HepG2 (cell line): ENCODE measurements around the gene ITPK1. TPM values are rescaled to one million over a fixed set of nuclear protein-coding genes. Genes with fewer than 3 reads are reported as not detected.

Experiments used
- CBX1 ChIP-seq: IDR thresholded peaks from one replicate; pipeline ENCODE4 v1.6.1; 2016; ENCODE audit warnings: antibody characterized with exemption, low read depth
- GTF2F1 ChIP-seq: fragments of 150-350 bp; IDR thresholded peaks from 2 replicates; pipeline ENCODE4 v1.6.1; 2014; ENCODE audit warnings: low read length
- KLF11 ChIP-seq: IDR thresholded peaks from 2 replicates; pipeline ENCODE4 v1.6.1; 2016; ENCODE audit warnings: missing compliant biosample characterization
- MIXL1 ChIP-seq: IDR thresholded peaks from 2 replicates; pipeline ENCODE4 v1.6.1; 2016
- NR2C2 ChIP-seq: sonication (generic); formaldehyde crosslinking; IDR thresholded peaks from 2 replicates; pipeline ENCODE4 v1.4.0; 2020; ENCODE audit warnings: missing genetic modification reagents, mild to moderate bottlenecking, moderate library complexity, borderline replicate concordance
- NR2F6 ChIP-seq, 2 experiments: IDR thresholded peaks; 2 replicates each; pipeline ENCODE4 v1.6.1; 2016; ENCODE audit warnings: antibody characterized with exemption in 1 of 2, mild to moderate bottlenecking in 1 of 2
- ONECUT2 ChIP-seq: sonication (generic); formaldehyde crosslinking; IDR thresholded peaks from 2 replicates; pipeline ENCODE4 v1.4.0; 2020; ENCODE audit warnings: missing genetic modification reagents
- PPARG ChIP-seq: conservative IDR thresholded peaks from 2 replicates; pipeline ENCODE4 v1.6.1; 2016; ENCODE audit warnings: missing biosample characterization, missing genetic modification reagents
- RCOR2 ChIP-seq: IDR thresholded peaks from 2 replicates; pipeline ENCODE4 v1.6.1; 2016; ENCODE audit warnings: missing biosample characterization, missing genetic modification reagents
- SMC3 ChIP-seq: IDR thresholded peaks from 2 replicates; pipeline ENCODE4 v1.6.1; 2011; ENCODE audit warnings: low read length, improper control_type of control experiment
- TAF1 ChIP-seq: sonication (generic); formaldehyde crosslinking; IDR thresholded peaks from 2 replicates; pipeline ENCODE4 v1.4.0; 2020; ENCODE audit warnings: missing genetic modification reagents
- TFAP4 ChIP-seq: sonication (generic); IDR thresholded peaks from 2 replicates; pipeline ENCODE4 v1.6.1; 2016; ENCODE audit warnings: low read depth, borderline replicate concordance
- TOPORS ChIP-seq: sonication (generic); formaldehyde crosslinking; IDR thresholded peaks from 2 replicates; pipeline ENCODE4 v1.8.0; 2023; ENCODE audit warnings: mild to moderate bottlenecking, missing genetic modification reagents
- TRIM24 ChIP-seq: sonication (generic); formaldehyde crosslinking; IDR thresholded peaks from 2 replicates; pipeline ENCODE4 v1.8.0; 2022; ENCODE audit warnings: mild to moderate bottlenecking, missing genetic modification reagents
- ZBTB42 ChIP-seq: sonication (generic); formaldehyde crosslinking; IDR thresholded peaks from 2 replicates; pipeline ENCODE4 v1.5.0; 2020; ENCODE audit warnings: mild to moderate bottlenecking, missing genetic modification reagents
- ZNF207 ChIP-seq: fragments of 450-650 bp; IDR thresholded peaks from 2 replicates; pipeline ENCODE4 v1.6.1; 2016; ENCODE audit warnings: antibody characterized with exemption, borderline replicate concordance
- ZNF614 ChIP-seq: IDR thresholded peaks from 2 replicates; pipeline ENCODE4 v1.6.1; 2018; ENCODE audit warnings: missing biosample characterization, missing genetic modification reagents, inconsistent platforms, borderline replicate concordance
- ZNF737 ChIP-seq: sonication (generic); formaldehyde crosslinking; IDR thresholded peaks from 2 replicates; pipeline ENCODE4 v1.5.0; 2020; ENCODE audit warnings: missing genetic modification reagents, mild to moderate bottlenecking, borderline replicate concordance
- polyA plus RNA-seq, 8 experiments: library from polyadenylated mRNA; depleted of rRNA in 3 of 8; stranded (reverse) in 7 of 8; unstranded in 1 of 8; fragments of >200 nt; fragmentation: Illumina TruSeq in 4 of 8; extraction: Trizol in 4 of 8; gene quantifications; 2 replicates each; pipeline versions ENCODE4 v1.2.1 to v1.2.3, GENCODE V29; 2011 to 2016; ENCODE audit warnings: low read depth in 4 of 8, missing spikeins in 1 of 8, mixed read lengths in 1 of 8; ENCODE audit not compliant: insufficient read depth in 1 of 8
- total RNA-seq, 5 experiments: library from RNA; depleted of rRNA; stranded (reverse); fragments of >200 nt; fragmentation: Illumina TruSeq; extraction: Trizol; gene quantifications; 2 replicates each; pipeline ENCODE4 v1.2.3, GENCODE V29; 2016; ENCODE audit warnings: low read depth in 1 of 5
- TF ChIP-seq, protein P1 (sequence below): IDR thresholded peaks from 2 replicates; pipeline ENCODE4 v1.6.1; 2016
- TF ChIP-seq, protein P2 (sequence below): sonication (generic); formaldehyde crosslinking; IDR thresholded peaks from 2 replicates; pipeline ENCODE4 v1.4.0; 2020; ENCODE audit warnings: mild to moderate bottlenecking, missing genetic modification reagents

The ITPK1 gene
- total and polyA plus RNA-seq, 2 of the 13 experiments (the other 11 are each of a cell fraction or from before 2014, with no cell fraction given), result 20.5 to 47.5 TPM

DNA sequence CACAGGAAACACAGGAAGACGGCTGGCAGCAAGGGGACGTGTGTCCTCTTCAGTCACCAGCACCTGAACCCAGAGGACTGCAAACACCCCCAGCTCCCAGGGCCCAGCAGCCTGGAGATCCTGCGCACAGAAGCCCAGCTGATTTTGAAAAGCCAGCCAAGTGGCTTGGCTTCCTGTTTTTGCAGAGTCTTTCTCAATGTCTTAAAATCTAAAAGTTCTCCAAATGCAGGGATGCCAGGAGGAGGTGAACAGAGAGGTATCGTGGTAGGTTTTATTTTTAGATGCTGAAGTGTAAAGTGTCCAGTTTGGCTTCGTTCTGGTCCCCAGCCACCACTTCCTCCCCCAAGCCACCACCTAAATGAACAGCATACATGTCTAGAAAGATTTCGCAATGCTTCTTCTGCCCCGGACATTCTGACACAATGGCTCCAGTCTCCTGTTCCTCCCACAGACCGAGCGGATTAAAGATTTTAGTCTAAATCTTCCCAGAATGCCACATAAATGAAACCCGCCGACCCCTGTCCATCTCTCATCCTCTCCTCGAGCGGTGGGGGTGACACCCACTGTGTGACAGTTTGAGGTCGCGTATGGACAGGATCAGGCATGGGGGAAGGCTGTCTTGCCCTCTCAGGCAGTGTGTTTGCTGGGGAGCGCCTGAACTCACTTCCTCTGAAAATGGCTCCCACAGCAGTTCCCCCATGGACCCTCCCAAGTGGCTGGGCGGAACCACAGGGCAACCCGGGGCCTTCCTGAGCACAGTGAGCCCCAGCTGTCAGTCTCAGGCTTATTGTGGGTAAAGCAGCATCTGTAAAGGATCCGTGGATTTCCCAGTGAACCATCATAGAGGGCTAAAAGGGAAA is 41.6 kb downstream of the ITPK1 start (continued):
- TF ChIP-seq, protein P1, sequence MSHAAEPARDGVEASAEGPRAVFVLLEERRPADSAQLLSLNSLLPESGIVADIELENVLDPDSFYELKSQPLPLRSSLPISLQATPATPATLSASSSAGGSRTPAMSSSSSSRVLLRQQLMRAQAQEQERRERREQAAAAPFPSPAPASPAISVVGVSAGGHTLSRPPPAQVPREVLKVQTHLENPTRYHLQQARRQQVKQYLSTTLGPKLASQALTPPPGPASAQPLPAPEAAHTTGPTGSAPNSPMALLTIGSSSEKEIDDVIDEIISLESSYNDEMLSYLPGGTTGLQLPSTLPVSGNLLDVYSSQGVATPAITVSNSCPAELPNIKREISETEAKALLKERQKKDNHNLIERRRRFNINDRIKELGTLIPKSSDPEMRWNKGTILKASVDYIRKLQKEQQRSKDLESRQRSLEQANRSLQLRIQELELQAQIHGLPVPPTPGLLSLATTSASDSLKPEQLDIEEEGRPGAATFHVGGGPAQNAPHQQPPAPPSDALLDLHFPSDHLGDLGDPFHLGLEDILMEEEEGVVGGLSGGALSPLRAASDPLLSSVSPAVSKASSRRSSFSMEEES (CRISPR knock-in tag), result no peak
- TF ChIP-seq TOPORS (CRISPR knock-in tag) (no peak), ZNF614 (CRISPR knock-in tag) (0 out of 2 replicates have a peak, but pooled peaks have one; percentile 26), ZNF207 (no peak), RCOR2 (no peak), NR2C2 (CRISPR knock-in tag) (no peak), TFAP4 (peak; percentile 34; the same call in 1 of the 2 replicates), ZBTB42 (CRISPR knock-in tag) (no peak), KLF11 (CRISPR knock-in tag) (no peak), MIXL1 (CRISPR knock-in tag) (no peak), GTF2F1 (no peak), CBX1 (no peak), ZNF737 (CRISPR knock-in tag) (no peak), NR2F6 (IDR thresholded peaks at IDR 0.05) (no peak), NR2F6 (CRISPR knock-in tag; IDR thresholded peaks at IDR 0.05) (peak; percentile 37; the same call in 1 of the 2 replicates), TRIM24 (CRISPR knock-in tag) (no peak), ONECUT2 (no peak), TAF1 (CRISPR knock-in tag) (no peak), SMC3 (peak; percentile 15; the same call in 1 of the 2 replicates), PPARG (CRISPR knock-in tag) (0 out of 2 replicates have a peak, but pooled peaks have one; percentile 16)
- TF ChIP-seq, protein P2, sequence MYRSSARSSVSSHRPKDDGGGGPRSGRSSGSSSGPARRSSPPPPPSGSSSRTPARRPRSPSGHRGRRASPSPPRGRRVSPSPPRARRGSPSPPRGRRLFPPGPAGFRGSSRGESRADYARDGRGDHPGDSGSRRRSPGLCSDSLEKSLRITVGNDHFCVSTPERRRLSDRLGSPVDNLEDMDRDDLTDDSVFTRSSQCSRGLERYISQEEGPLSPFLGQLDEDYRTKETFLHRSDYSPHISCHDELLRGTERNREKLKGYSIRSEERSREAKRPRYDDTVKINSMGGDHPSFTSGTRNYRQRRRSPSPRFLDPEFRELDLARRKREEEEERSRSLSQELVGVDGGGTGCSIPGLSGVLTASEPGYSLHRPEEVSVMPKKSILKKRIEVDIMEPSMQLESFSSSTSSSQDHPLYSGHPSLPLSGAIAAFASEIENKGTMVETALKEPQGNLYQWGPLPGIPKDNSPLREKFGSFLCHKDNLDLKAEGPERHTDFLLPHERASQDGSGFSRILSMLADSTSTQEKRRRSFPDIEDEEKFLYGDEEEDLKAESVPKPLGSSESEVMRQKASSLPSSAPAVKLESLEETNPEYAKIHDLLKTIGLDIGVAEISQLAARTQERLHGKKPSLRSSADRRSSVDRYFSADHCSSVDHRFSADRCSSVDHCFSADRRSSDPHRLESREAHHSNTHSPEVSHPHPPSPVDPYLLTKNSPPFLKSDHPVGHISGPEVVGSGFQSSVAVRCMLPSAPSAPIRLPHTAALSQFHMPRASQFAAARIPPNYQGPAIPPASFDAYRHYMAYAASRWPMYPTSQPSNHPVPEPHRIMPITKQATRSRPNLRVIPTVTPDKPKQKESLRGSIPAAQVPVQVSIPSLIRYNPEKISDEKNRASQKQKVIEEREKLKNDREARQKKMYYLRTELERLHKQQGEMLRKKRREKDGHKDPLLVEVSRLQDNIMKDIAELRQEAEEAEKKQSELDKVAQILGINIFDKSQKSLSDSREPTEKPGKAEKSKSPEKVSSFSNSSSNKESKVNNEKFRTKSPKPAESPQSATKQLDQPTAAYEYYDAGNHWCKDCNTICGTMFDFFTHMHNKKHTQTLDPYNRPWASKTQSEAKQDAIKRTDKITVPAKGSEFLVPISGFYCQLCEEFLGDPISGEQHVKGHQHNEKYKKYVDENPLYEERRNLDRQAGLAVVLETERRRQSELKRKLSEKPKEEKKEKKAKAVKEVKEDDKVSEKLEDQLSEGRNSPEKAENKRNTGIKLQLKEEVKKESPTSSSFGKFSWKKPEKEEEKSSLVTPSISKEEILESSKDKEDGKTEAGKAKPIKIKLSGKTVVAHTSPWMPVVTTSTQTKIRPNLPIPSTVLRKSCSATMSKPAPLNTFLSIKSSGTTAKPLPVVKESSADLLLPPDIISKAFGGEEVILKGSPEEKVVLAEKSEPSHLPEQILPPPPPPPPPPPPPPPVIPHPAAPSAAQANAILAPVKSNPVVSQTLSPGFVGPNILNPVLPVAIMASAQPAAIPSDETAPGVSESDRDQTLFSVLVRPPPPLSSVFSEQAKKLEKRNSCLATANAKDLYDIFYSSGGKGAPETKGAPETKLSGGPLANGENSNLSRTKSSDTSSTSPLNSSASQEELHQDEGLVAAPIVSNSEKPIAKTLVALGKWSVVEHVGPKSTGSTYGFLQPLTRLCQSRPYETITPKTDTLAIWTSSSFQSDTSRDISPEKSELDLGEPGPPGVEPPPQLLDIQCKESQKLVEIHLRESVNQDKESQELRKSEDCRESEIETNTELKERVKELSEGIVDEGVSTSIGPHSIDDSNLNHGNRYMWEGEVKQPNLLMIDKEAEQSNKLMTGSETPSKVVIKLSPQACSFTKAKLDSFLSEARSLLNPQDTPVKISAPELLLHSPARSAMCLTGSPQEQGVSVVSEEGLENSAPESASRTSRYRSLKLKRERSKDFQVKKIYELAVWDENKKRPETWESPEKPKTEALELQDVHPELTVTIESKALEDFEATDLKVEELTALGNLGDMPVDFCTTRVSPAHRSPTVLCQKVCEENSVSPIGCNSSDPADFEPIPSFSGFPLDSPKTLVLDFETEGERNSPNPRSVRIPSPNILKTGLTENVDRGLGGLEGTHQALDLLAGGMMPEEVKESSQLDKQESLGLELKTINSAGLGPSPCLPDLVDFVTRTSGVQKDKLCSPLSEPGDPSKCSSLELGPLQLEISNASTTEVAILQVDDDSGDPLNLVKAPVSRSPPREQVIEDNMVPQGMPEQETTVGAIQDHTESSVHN, result no peak
